Natural killer cell (primary cell): ENCODE results near the gene ITCH. TPM values are rescaled to one million over a fixed set of nuclear protein-coding genes. Genes with fewer than 3 reads are reported as not detected.
A peak's percentile ranks its signal among the peaks of the same experiment; 100 is the strongest.
"Not testable (repeated sequence)": the region's sequence is repeated elsewhere in the genome, so short reads cannot be mapped to it uniquely, and the experiment has no call there.

Source experiments
- ATAC-seq, 3 donors: fragments of 150-1000 bp in 2 of 3; fragments of 200-7000 bp in 1 of 3; cut with Tn5 transposase; 1 replicate in 1 of 3; 2 replicates in 2 of 3; pipeline ENCODE4 v1.10.0; 2021; ENCODE audit warnings: mild to moderate bottlenecking in 2 of 3, moderate library complexity in 2 of 3
- DNase-seq, 2 donors: peaks; one replicate each; pipeline versions ENCODE4 v3.0.0 to v3.0.0-alpha.2; 2013 to 2021; ENCODE audit warnings: mixed read lengths in 1 of 2
- H3K27ac ChIP-seq: one replicate; pipeline ENCODE4 v1.5.1; 2013; ENCODE audit warnings: mild to moderate bottlenecking, low read length
- H3K27me3 ChIP-seq: one replicate; pipeline ENCODE4 v1.6.1; 2013; ENCODE audit warnings: low read length; ENCODE audit not compliant: control insufficient read depth, insufficient read depth
- H3K36me3 ChIP-seq: one replicate; pipeline ENCODE4 v1.6.1; 2013; ENCODE audit warnings: low read length; ENCODE audit not compliant: control insufficient read depth, insufficient read depth
- H3K4me1 ChIP-seq: one replicate; pipeline ENCODE4 v1.6.1; 2013; ENCODE audit warnings: low read length; ENCODE audit not compliant: control insufficient read depth, insufficient read depth
- H3K4me3 ChIP-seq: one replicate; pipeline ENCODE4 v1.5.1; 2013; ENCODE audit warnings: low read length
- H3K9me3 ChIP-seq: one replicate; pipeline ENCODE4 v1.6.1; 2013; ENCODE audit warnings: low read length; ENCODE audit not compliant: control insufficient read depth, insufficient read depth
- H3K27ac Mint-ChIP-seq, 2 donors: one replicate each; pipeline ENCODE4 v1.8.0; 2022; ENCODE audit warnings: mild to moderate bottlenecking in 2 of 2, mixed read lengths in 2 of 2, moderate library complexity in 1 of 2
- H3K27me3 Mint-ChIP-seq, 2 donors: one replicate each; pipeline ENCODE4 v1.8.0; 2022; ENCODE audit warnings: low read depth in 2 of 2, mixed read lengths in 2 of 2
- H3K36me3 Mint-ChIP-seq: one replicate; pipeline ENCODE4 v1.8.0; 2022; ENCODE audit warnings: mixed read lengths
- H3K4me1 Mint-ChIP-seq, 2 donors: one replicate each; pipeline ENCODE4 v1.8.0; 2022; ENCODE audit warnings: mixed read lengths in 2 of 2
- H3K4me3 Mint-ChIP-seq: one replicate; pipeline ENCODE4 v1.8.0; 2022; ENCODE audit warnings: mild to moderate bottlenecking, moderate library complexity, mixed read lengths
- H3K9me3 Mint-ChIP-seq, 2 donors: one replicate each; pipeline ENCODE4 v1.8.0; 2022; ENCODE audit warnings: mixed read lengths in 2 of 2
- WGBS: methylation state at CpG from one replicate; pipeline ENCODE4 v1.1.7; 2013; ENCODE audit warnings: missing lambda C conversion rate; ENCODE audit not compliant: insufficient coverage; 5-methylcytosine and 5-hydroxymethylcytosine counted together
- intact Hi-C: fragments of 100-400 bp; cut with micrococcal nuclease; formaldehyde crosslinking; loops from one replicate; pipeline ENCODE4 v1.14.2; 2022
- total RNA-seq, 4 donors: library from RNA; stranded (reverse); fragments of 120-200 nt in 1 of 4; gene quantifications; one replicate each; pipeline versions ENCODE4 v1.2.3 to v1.2.4, GENCODE V29; 2013 to 2022
- TF ChIP-seq, protein P1 (sequence below): fragments of 200-600 bp; IDR thresholded peaks from one replicate; pipeline ENCODE4 v1.8.0; 2022; ENCODE audit warnings: antibody characterized with exemption

ITCH gene
- total RNA-seq, 3 donors from 2014 or later (not counting 1 experiment from before 2014, with no cell fraction given), result 157 to 182 (median 163) TPM

GRCh38 chr20:34407962-34408474 lies 44.9 kb downstream of the ITCH start:
- Histone ChIP-seq H3K36me3 (peaks cover 45% of the 10 kb centered on the region), H3K4me3 (no peak overlapping the region), H3K27me3 (no peaks in the 10 kb centered on the region), H3K9me3 (no peaks in the 10 kb centered on the region), H3K4me1 (peaks cover 22% of the 10 kb centered on the region), H3K27ac (no peak overlapping the region)
- no peak for DNase-seq
- peaks cover 10% of the 10 kb centered on the region for H3K36me3 Mint-ChIP-seq
- H3K9me3 Mint-ChIP-seq, result no peaks in the 10 kb centered on the region
- H3K4me1 Mint-ChIP-seq, result peaks cover 46 to 49% of the 10 kb centered on the region in 2 donors
- TF ChIP-seq, protein P1, sequence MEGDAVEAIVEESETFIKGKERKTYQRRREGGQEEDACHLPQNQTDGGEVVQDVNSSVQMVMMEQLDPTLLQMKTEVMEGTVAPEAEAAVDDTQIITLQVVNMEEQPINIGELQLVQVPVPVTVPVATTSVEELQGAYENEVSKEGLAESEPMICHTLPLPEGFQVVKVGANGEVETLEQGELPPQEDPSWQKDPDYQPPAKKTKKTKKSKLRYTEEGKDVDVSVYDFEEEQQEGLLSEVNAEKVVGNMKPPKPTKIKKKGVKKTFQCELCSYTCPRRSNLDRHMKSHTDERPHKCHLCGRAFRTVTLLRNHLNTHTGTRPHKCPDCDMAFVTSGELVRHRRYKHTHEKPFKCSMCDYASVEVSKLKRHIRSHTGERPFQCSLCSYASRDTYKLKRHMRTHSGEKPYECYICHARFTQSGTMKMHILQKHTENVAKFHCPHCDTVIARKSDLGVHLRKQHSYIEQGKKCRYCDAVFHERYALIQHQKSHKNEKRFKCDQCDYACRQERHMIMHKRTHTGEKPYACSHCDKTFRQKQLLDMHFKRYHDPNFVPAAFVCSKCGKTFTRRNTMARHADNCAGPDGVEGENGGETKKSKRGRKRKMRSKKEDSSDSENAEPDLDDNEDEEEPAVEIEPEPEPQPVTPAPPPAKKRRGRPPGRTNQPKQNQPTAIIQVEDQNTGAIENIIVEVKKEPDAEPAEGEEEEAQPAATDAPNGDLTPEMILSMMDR, result no peak
- intact Hi-C loops, result loop anchor here (5.0 kb wide), 1 partner anchor 41 kb away; no protein-coding TSS in a partner anchor
- H3K27me3 Mint-ChIP-seq, result no peaks in the 10 kb centered on the region
- WGBS, result 94% methylated on average over 9 of the region's 9 CpGs
- ATAC-seq, result no peak
- H3K4me3 Mint-ChIP-seq, result no peak overlapping the region
- H3K27ac Mint-ChIP-seq, result peak overlapping the region; percentile 41 to 71

DNA sequence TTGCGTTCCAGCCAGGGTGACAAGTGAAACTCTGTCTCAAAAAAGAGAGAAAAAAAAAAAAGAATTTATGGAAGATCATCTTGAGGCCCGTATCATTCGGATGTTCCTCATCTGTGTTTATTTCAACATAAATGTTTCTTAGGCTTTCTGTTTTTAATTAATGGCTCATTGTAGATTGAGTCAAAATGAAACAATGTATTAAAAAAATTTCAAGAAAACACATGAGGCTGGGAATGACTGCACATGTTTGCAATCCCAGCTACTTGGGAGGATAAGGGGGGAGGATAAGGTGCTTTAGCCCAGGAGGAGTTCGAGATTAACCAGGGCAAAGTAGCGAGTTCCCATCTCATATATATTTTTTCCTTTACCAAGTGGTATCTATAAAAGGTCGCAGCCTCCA lies 47.3 kb downstream of the ITCH start:
- intact Hi-C loops, result no loop called here
- no peaks in the 10 kb centered on the region for H3K27me3 ChIP-seq
- H3K9me3 Mint-ChIP-seq, result no peaks in the 10 kb centered on the region
- 100% methylated on average over 4 of the region's 6 CpGs for WGBS
- no peaks in the 10 kb centered on the region for H3K9me3 ChIP-seq
- no peak overlapping the region for H3K4me3 Mint-ChIP-seq
- DNase-seq, result no peak
- H3K4me1 ChIP-seq, result peaks cover 10% of the 10 kb centered on the region
- peaks cover 35 to 45% of the 10 kb centered on the region in 2 donors for H3K4me1 Mint-ChIP-seq
- no peak for ATAC-seq
- H3K27me3 Mint-ChIP-seq, result no peaks in the 10 kb centered on the region
- H3K27ac Mint-ChIP-seq, result peak overlapping the region; percentile 16 to 41
- no peak overlapping the region for H3K4me3 ChIP-seq
- H3K27ac ChIP-seq, result no peak overlapping the region
- TF ChIP-seq, protein P1, result no peak
- H3K36me3 Mint-ChIP-seq, result peaks cover 16% of the 10 kb centered on the region
- H3K36me3 ChIP-seq, result peaks cover 58% of the 10 kb centered on the region

- no peak for DNase-seq
- peaks cover 67% of the 10 kb centered on the region for H3K36me3 ChIP-seq
- no peak overlapping the region for H3K4me3 ChIP-seq
- TF ChIP-seq, protein P1, result no peak
- Mint-ChIP-seq H3K27me3 (no peaks in the 10 kb centered on the region), H3K36me3 (peaks cover 16% of the 10 kb centered on the region), H3K9me3 (no peaks in the 10 kb centered on the region), H3K4me1 (peaks cover 21 to 40% of the 10 kb centered on the region in 2 donors), H3K4me3 (no peak overlapping the region), H3K27ac (peak overlapping the region in 1 of 2 donors; percentile 51)
- H3K27ac ChIP-seq, result no peak overlapping the region
- intact Hi-C loops, result no loop called here
- H3K27me3 ChIP-seq, result no peaks in the 10 kb centered on the region
- H3K4me1 ChIP-seq, result no peaks in the 10 kb centered on the region
- 100% methylated on average over 1 of the region's 3 CpGs for WGBS
- ATAC-seq, result no peak
- no peaks in the 10 kb centered on the region for H3K9me3 ChIP-seq
Measured at GRCh38 chr20:34412453-34412852, 49.4 kb downstream of the ITCH start.

- WGBS, result 94% methylated on average over 6 of the region's 10 CpGs
- H3K36me3 Mint-ChIP-seq, intact Hi-C loops, DNase-seq, H3K27me3 Mint-ChIP-seq, H3K27ac ChIP-seq, H3K9me3 ChIP-seq, ATAC-seq, H3K4me3 ChIP-seq, H3K27me3 ChIP-seq, H3K4me1 ChIP-seq, H3K4me3 Mint-ChIP-seq, H3K9me3 Mint-ChIP-seq: not testable (repeated sequence)
- Mint-ChIP-seq H3K4me1 (peaks cover under 1 to 20% of the 10 kb centered on the region in 2 donors), H3K27ac (peak overlapping the region; percentile 59 to 77)
- H3K36me3 ChIP-seq, result peaks cover 70% of the 10 kb centered on the region
Measured at GRCh38 chr20:34414525-34414924, 51.5 kb downstream of the ITCH start.
